SK-N-DZ (cell line): ENCODE results near the gene ELP5.
"Not testable (repeated sequence)": the region's sequence is repeated elsewhere in the genome, so short reads cannot be mapped to it uniquely, and the experiment has no call there.

Source experiments
- DNase-seq: peaks from one replicate; pipeline ENCODE4 v3.0.0-alpha.2; 2015; ENCODE audit warnings: low spot score

The ELP5 gene

GRCh38 chr17:7235693-7236665 lies 16.0 kb upstream of the ELP5 start:
- DNase-seq, result no peak

GRCh38 chr17:7236808-7237207 lies 15.2 kb upstream of the ELP5 start:
- no peak for DNase-seq

GRCh38 chr17:7237266-7237760 lies 14.7 kb upstream of the ELP5 start:
- DNase-seq, result no peak

GRCh38 chr17:7237761-7238419 lies 14.1 kb upstream of the ELP5 start:
- DNase-seq, result peak; percentile 55

- no peak for DNase-seq
These were observed 13.5 kb upstream of the ELP5 start for GRCh38 chr17:7238420-7239090.

- peak; percentile 100 for DNase-seq
These were observed 12.7 kb upstream of the ELP5 start, which contains the start of gene PHF23 for GRCh38 chr17:7239091-7240027. PHF23 (minus strand) TSS chr17:7239457; CDS start chr17:7239279, 178 bp downstream.

GRCh38 chr17:7240375-7240774 lies 11.6 kb upstream of the ELP5 start:
- DNase-seq, result no peak

GRCh38 chr17:7241090-7241733 lies 10.8 kb upstream of the ELP5 start:
- DNase-seq, result no peak

GRCh38 chr17:7241783-7242716 lies 10.0 kb upstream of the ELP5 start, which contains the start of gene GABARAP:
GABARAP (minus strand) TSS chr17:7242449; CDS start chr17:7242330, 119 bp downstream.
- peak; percentile 91 for DNase-seq

- peak; percentile 98 for DNase-seq
These were observed 9.1 kb upstream of the ELP5 start for GRCh38 chr17:7242717-7243452.

GRCh38 chr17:7243453-7243729 lies 8.6 kb upstream of the ELP5 start:
- no peak for DNase-seq

- not testable (repeated sequence) for DNase-seq
These were observed 8.2 kb upstream of the ELP5 start for GRCh38 chr17:7243838-7244237.

- no peak for DNase-seq
These were observed 5.2 kb upstream of the ELP5 start for GRCh38 chr17:7246779-7247178.

GRCh38 chr17:7248796-7249195 lies 3.2 kb upstream of the ELP5 start:
- no peak for DNase-seq

GRCh38 chr17:7249214-7249613 lies 2.8 kb upstream of the ELP5 start:
- no peak for DNase-seq

- DNase-seq, result no peak
These were observed 2.2 kb upstream of the ELP5 start for GRCh38 chr17:7249830-7250229.

- DNase-seq, result no peak
These were observed 1.1 kb upstream of the ELP5 start for GRCh38 chr17:7250695-7251627.
